HG03558 (cell line): Measurements from ENCODE around the gene SLC34A3.
A peak's percentile ranks its signal among the peaks of the same experiment; 100 is the strongest.

Experiments used
- ATAC-seq: cut with Tn5 transposase; IDR thresholded peaks from one replicate; pipeline ENCODE4 v1.9.1; 2021; ENCODE audit warnings: moderate number of reproducible peaks; ENCODE audit not compliant: unreplicated experiment; ENCODE audit errors: extremely low read depth

The SLC34A3 gene

GRCh38 chr9:137230705-137231371 is at the start of gene SLC34A3:
TSS of gene SLC34A3 (plus strand) at chr9:137230901. CDS start at chr9:137231703, 802 bp downstream.
- ATAC-seq = no peak

- ATAC-seq = no peak
Observed at GRCh38 chr9:137181680-137182079, 49.0 kb upstream of the SLC34A3 start.

- no peak for ATAC-seq
Observed at GRCh38 chr9:137182836-137183235, 47.9 kb upstream of the SLC34A3 start.

GRCh38 chr9:137183980-137184595 is 46.6 kb upstream of the SLC34A3 start:
- no peak for ATAC-seq

- ATAC-seq = no peak
Observed at GRCh38 chr9:137184881-137185660, 45.6 kb upstream of the SLC34A3 start.

GRCh38 chr9:137185921-137186320 is 44.8 kb upstream of the SLC34A3 start:
- no peak for ATAC-seq

GRCh38 chr9:137186385-137186784 is 44.3 kb upstream of the SLC34A3 start:
- ATAC-seq = no peak

GRCh38 chr9:137187386-137187785 is 43.3 kb upstream of the SLC34A3 start:
- no peak for ATAC-seq

- ATAC-seq = no peak
Observed at GRCh38 chr9:137188086-137188489, 42.6 kb upstream of the SLC34A3 start.

- peak; percentile 63 for ATAC-seq
Observed at GRCh38 chr9:137188490-137189296, 42.0 kb upstream of the SLC34A3 start, which contains the start of the genes ANAPC2 and SSNA1. TSS of gene ANAPC2 (minus strand) at chr9:137188560. CDS start at chr9:137188532, 28 bp downstream. TSS of gene SSNA1 (plus strand) at chr9:137188676. CDS start at chr9:137188727, 51 bp downstream.

GRCh38 chr9:137189297-137190295 is 41.1 kb upstream of the SLC34A3 start:
- no peak for ATAC-seq

GRCh38 chr9:137190315-137190856 is 40.3 kb upstream of the SLC34A3 start:
- ATAC-seq = no peak

- no peak for ATAC-seq
Observed at GRCh38 chr9:137191245-137191644, 39.5 kb upstream of the SLC34A3 start.

- no peak for ATAC-seq
Observed at GRCh38 chr9:137191691-137192447, 38.8 kb upstream of the SLC34A3 start.

- no peak for ATAC-seq
Observed at GRCh38 chr9:137192448-137192780, 38.3 kb upstream of the SLC34A3 start.

- no peak for ATAC-seq
Observed at GRCh38 chr9:137192859-137193258, 37.8 kb upstream of the SLC34A3 start.

- ATAC-seq = no peak
Observed at GRCh38 chr9:137193771-137194170, 36.9 kb upstream of the SLC34A3 start.

GRCh38 chr9:137194388-137194787 is 36.3 kb upstream of the SLC34A3 start:
- ATAC-seq = no peak
